CD4-positive, alpha-beta T cell (primary cell): ENCODE measurements around the gene CHRDL2. TPM values are rescaled to one million over a fixed set of nuclear protein-coding genes. Genes with fewer than 3 reads are reported as not detected.

ENCODE experiments used
- ATAC-seq: fragments of 200-7000 bp; cut with Tn5 transposase; one replicate; pipeline ENCODE4 v1.10.0; 2022; ENCODE audit warnings: mild to moderate bottlenecking; ENCODE audit not compliant: poor library complexity
- CTCF ChIA-PET: fragments of 350-600 bp; sonication (Branson Sonifier 250); formaldehyde crosslinking; loops from one replicate; lab custom pipeline; 2021; ENCODE audit warnings: antibody characterized with exemption, inconsistent platforms; lab: Charles Lee
- POLR2A ChIA-PET: fragments of 350-600 bp; sonication (Branson Sonifier 250); formaldehyde crosslinking; loops from one replicate; lab custom pipeline; 2021; ENCODE audit warnings: antibody characterized with exemption, inconsistent platforms; lab: Charles Lee
- DNase-seq, 14 experiments: peaks; one replicate each; pipeline ENCODE4 v3.0.0-alpha.2; 2013 to 2020; ENCODE audit warnings: mixed read lengths in 2 of 14
- H3K27ac ChIP-seq, 2 donors: one replicate each; pipeline versions ENCODE4 v1.5.1 to v1.7.0; 2013; ENCODE audit warnings: low read length in 2 of 2, low read depth in 1 of 2, mild to moderate bottlenecking in 1 of 2
- H3K27me3 ChIP-seq, 2 experiments: 1 replicate in 1 of 2; 2 replicates in 1 of 2; pipeline versions ENCODE4 v1.6.1 to v1.7.0; 2013; ENCODE audit warnings: low read length in 2 of 2, control low read depth in 1 of 2, mild to moderate bottlenecking in 1 of 2, moderate library complexity in 1 of 2; ENCODE audit not compliant: insufficient read depth in 2 of 2, control insufficient read depth in 1 of 2
- H3K36me3 ChIP-seq: one replicate; pipeline ENCODE4 v1.6.1; 2013; ENCODE audit warnings: low read length, control low read depth; ENCODE audit not compliant: insufficient read depth
- H3K4me1 ChIP-seq: one replicate; pipeline ENCODE4 v1.6.1; 2013; ENCODE audit warnings: low read length, control low read depth; ENCODE audit not compliant: insufficient read depth
- H3K4me3 ChIP-seq: one replicate; pipeline ENCODE4 v1.5.1; 2013; ENCODE audit warnings: mild to moderate bottlenecking, low read length, moderate library complexity
- H3K9me3 ChIP-seq, 2 experiments: 1 replicate in 1 of 2; 2 replicates in 1 of 2; pipeline versions ENCODE4 v1.6.1 to v1.7.0; 2013; ENCODE audit warnings: low read length in 2 of 2, mild to moderate bottlenecking in 2 of 2, control low read depth in 1 of 2, moderate library complexity in 1 of 2; ENCODE audit not compliant: control insufficient read depth in 1 of 2, insufficient read depth in 1 of 2
- H3K27ac Mint-ChIP-seq: one replicate; pipeline ENCODE4 v1.8.0; 2020; ENCODE audit warnings: mixed read lengths
- H3K27me3 Mint-ChIP-seq: one replicate; pipeline ENCODE4 v1.8.0; 2021; ENCODE audit warnings: mixed read lengths
- H3K36me3 Mint-ChIP-seq: one replicate; pipeline ENCODE4 v1.8.0; 2021; ENCODE audit warnings: low read depth, mixed read lengths
- H3K4me1 Mint-ChIP-seq: one replicate; pipeline ENCODE4 v1.8.0; 2021; ENCODE audit warnings: low read depth, mixed read lengths
- H3K4me3 Mint-ChIP-seq: one replicate; pipeline ENCODE4 v1.8.0; 2020; ENCODE audit warnings: mild to moderate bottlenecking, mixed read lengths
- H3K9me3 Mint-ChIP-seq: one replicate; pipeline ENCODE4 v1.8.0; 2020; ENCODE audit warnings: mixed read lengths
- CTCF ChIP-seq: fragments of 200-600 bp; IDR thresholded peaks from one replicate; pipeline ENCODE4 v1.8.0; 2022; ENCODE audit warnings: antibody characterized with exemption, mild to moderate bottlenecking
- intact Hi-C, 2 experiments: fragments of 100-400 bp; cut with DNase I in 1 of 2; cut with micrococcal nuclease in 1 of 2; formaldehyde crosslinking; loops; one replicate each; pipeline versions ENCODE4 v1.15.1 to v1.9.0; 2023 to 2025; cut with DNase I, micrococcal nuclease
- total RNA-seq, 174 experiments: library from RNA in 2 of 174; stranded (reverse) in 2 of 174; gene quantifications; one replicate each; pipeline ENCODE4 v1.2.3 and lab custom pipeline; 2021 to 2026

Gene CHRDL2
- total RNA-seq, 2 experiments from 2014 or later: not detected

GRCh38 chr11:74744277-74744676 is 13.1 kb upstream of the CHRDL2 start:
- DNase-seq (no peak), ATAC-seq (no peak)
- TF ChIP-seq CTCF: no peak
- Mint-ChIP-seq H3K27ac (no peak overlapping the region), H3K4me1 (peaks cover 35% of the 10 kb centered on the region), H3K4me3 (no peak overlapping the region), H3K36me3 (peaks cover 5% of the 10 kb centered on the region), H3K27me3 (peaks cover 6% of the 10 kb centered on the region), H3K9me3 (no peaks in the 10 kb centered on the region)
- intact Hi-C loops: loop anchor here in 1 of 2 experiments (10.0 kb wide), 2 partner anchors 249 to 1071 kb away; partner anchors contain the start of genes LIPT2 and UVRAG
- ChIA-PET POLR2A (no interaction called here), CTCF (interaction anchor here (1.2 to 2.1 kb wide), 2 partner anchors 9 to 498 kb away, joined by 4 to 6 read pairs; no protein-coding TSS in a partner anchor)
- no peaks in the 10 kb centered on the region for H3K36me3 ChIP-seq
- H3K27me3 ChIP-seq: no peaks in the 10 kb centered on the region
- no peaks in the 10 kb centered on the region for H3K9me3 ChIP-seq
- no peak overlapping the region for H3K27ac ChIP-seq
- H3K4me3 ChIP-seq: no peak overlapping the region
- H3K4me1 ChIP-seq: peaks cover 22% of the 10 kb centered on the region

GRCh38 chr11:74743640-74744039 is 12.4 kb upstream of the CHRDL2 start:
- CTCF ChIA-PET: interaction anchor here (2.1 kb wide), 1 partner anchor 8 kb away, joined by 6 read pairs; no protein-coding TSS in a partner anchor
- POLR2A ChIA-PET: no interaction called here

GRCh38 chr11:74742070-74742469 is 10.8 kb upstream of the CHRDL2 start:
- no peak overlapping the region for H3K4me3 ChIP-seq
- no peak overlapping the region for H3K27ac Mint-ChIP-seq
- H3K27me3 ChIP-seq: no peaks in the 10 kb centered on the region
- H3K4me3 Mint-ChIP-seq: no peak overlapping the region
- ChIA-PET CTCF (no interaction called here), POLR2A (no interaction called here)
- H3K27ac ChIP-seq: no peak overlapping the region
- peaks cover 17% of the 10 kb centered on the region for H3K4me1 Mint-ChIP-seq
- H3K27me3 Mint-ChIP-seq: peaks cover 15% of the 10 kb centered on the region
- TF ChIP-seq CTCF: no peak
- intact Hi-C loops: loop anchor here in 1 of 2 experiments (10.0 kb wide), 2 partner anchors 247 to 1073 kb away; partner anchors contain the start of genes LIPT2 and UVRAG
- peaks cover 8% of the 10 kb centered on the region for H3K4me1 ChIP-seq
- ATAC-seq (no peak), DNase-seq (no peak)
- no peaks in the 10 kb centered on the region for H3K36me3 ChIP-seq
- no peaks in the 10 kb centered on the region for H3K9me3 ChIP-seq
- H3K9me3 Mint-ChIP-seq: no peaks in the 10 kb centered on the region
- no peaks in the 10 kb centered on the region for H3K36me3 Mint-ChIP-seq

More at GRCh38 chr11:74743640-74744039, 12.4 kb upstream of the CHRDL2 start:
- H3K9me3 ChIP-seq: no peaks in the 10 kb centered on the region
- Mint-ChIP-seq H3K9me3 (no peaks in the 10 kb centered on the region), H3K36me3 (peaks cover 3% of the 10 kb centered on the region), H3K4me1 (peaks cover 32% of the 10 kb centered on the region), H3K27ac (no peak overlapping the region), H3K27me3 (peaks cover 11% of the 10 kb centered on the region), H3K4me3 (no peak overlapping the region)
- no peaks in the 10 kb centered on the region for H3K36me3 ChIP-seq
- peaks cover 21% of the 10 kb centered on the region for H3K4me1 ChIP-seq
- ATAC-seq (no peak), DNase-seq (no peak)
- intact Hi-C loops: loop anchor here in 1 of 2 experiments (10.0 kb wide), 2 partner anchors 249 to 1071 kb away; partner anchors contain the start of genes LIPT2 and UVRAG
- H3K4me3 ChIP-seq: no peak overlapping the region
- no peaks in the 10 kb centered on the region for H3K27me3 ChIP-seq
- TF ChIP-seq CTCF: no peak
- H3K27ac ChIP-seq: no peak overlapping the region
